Subcutaneous abdominal adipose tissue (tissue), 5 donors: ENCODE results near the gene FAM222A.

ENCODE experiments used
- H3K27ac ChIP-seq: one replicate; pipeline ENCODE4 v1.7.0; 2013; ENCODE audit warnings: low read depth, mild to moderate bottlenecking, inconsistent platforms, low read length, moderate library complexity
- H3K27me3 ChIP-seq, 5 donors: one replicate each; pipeline ENCODE4 v1.7.0; 2013; ENCODE audit warnings: low read length in 5 of 5, inconsistent platforms in 1 of 5; ENCODE audit not compliant: control insufficient read depth in 5 of 5, insufficient read depth in 4 of 5
- H3K36me3 ChIP-seq, 5 donors: one replicate each; pipeline ENCODE4 v1.7.0; 2013; ENCODE audit warnings: low read length in 5 of 5; ENCODE audit not compliant: control insufficient read depth in 5 of 5, insufficient read depth in 5 of 5
- H3K4me1 ChIP-seq, 5 donors: one replicate each; pipeline ENCODE4 v1.7.0; 2013; ENCODE audit warnings: low read length in 5 of 5, mild to moderate bottlenecking in 3 of 5, moderate library complexity in 1 of 5; ENCODE audit not compliant: control insufficient read depth in 5 of 5, insufficient read depth in 5 of 5
- H3K4me3 ChIP-seq, 5 donors: one replicate each; pipeline ENCODE4 v1.7.0; 2013; ENCODE audit warnings: low read length in 5 of 5, low read depth in 1 of 5
- H3K9ac ChIP-seq, 5 donors: one replicate each; pipeline ENCODE4 v1.7.0; 2013; ENCODE audit warnings: low read length in 5 of 5, mild to moderate bottlenecking in 4 of 5, moderate library complexity in 3 of 5
- H3K9me3 ChIP-seq, 5 donors: one replicate each; pipeline ENCODE4 v1.7.0; 2013; ENCODE audit warnings: low read length in 5 of 5; ENCODE audit not compliant: control insufficient read depth in 5 of 5
- donor health status: healthy.
- donor health status: healthy.
- donor health status: healthy.
- donor health status: healthy.
- donor health status: healthy.

FAM222A gene

DNA sequence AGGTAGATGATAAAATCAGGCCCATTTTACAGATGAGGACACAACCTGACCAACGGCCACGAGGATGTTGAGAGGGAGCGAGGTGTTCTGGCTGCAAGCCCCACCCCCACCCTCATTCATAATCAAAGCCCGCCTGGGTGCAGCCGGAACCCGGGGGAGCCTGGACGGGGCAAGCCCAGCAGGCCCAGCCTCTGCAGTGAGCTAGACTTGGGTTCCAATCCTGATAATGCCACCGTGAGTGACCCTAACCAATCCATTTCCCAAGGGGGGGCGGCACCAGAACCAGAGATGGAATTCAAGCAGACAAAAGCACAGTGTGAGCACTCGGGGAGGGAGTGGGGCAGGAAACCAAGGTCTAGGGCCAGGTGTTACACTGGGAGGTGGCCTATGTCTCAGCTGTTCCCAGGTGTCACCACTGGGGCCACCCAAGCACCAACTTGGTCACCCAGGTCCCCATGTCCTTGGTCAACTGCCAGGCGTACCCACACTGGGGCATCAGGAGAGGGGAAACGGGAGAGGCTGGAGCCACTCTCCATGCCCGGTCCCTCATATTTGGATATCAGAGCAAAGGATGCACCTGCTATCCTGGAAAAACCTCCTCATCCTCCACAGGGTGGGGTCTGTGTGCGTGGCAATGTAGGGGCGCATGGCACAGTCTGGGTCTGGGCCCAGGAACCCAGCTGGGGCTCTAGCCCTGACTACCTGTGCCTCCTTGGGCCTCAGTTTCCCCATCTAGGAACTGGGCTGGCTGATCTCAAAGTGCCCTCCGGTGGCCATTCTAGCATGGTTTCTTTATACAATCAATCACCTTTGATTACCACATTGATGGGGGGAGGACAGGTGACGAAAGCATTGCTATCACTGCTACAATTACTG lies 58.4 kb downstream of the FAM222A start:
- H3K27me3 ChIP-seq, result peaks cover 0 to 4% (median 0%) of the 10 kb centered on the region in 5 donors
- H3K27ac ChIP-seq, result no peak overlapping the region
- peaks cover 2 to 18% (median 14%) of the 10 kb centered on the region in 5 donors for H3K4me1 ChIP-seq
- H3K4me3 ChIP-seq, result peak overlapping the region in 1 of 5 donors; percentile 51
- H3K9ac ChIP-seq, result peak overlapping the region in 1 of 5 donors; percentile 53
- no peaks in the 10 kb centered on the region for H3K36me3 ChIP-seq
- no peaks in the 10 kb centered on the region for H3K9me3 ChIP-seq

DNA sequence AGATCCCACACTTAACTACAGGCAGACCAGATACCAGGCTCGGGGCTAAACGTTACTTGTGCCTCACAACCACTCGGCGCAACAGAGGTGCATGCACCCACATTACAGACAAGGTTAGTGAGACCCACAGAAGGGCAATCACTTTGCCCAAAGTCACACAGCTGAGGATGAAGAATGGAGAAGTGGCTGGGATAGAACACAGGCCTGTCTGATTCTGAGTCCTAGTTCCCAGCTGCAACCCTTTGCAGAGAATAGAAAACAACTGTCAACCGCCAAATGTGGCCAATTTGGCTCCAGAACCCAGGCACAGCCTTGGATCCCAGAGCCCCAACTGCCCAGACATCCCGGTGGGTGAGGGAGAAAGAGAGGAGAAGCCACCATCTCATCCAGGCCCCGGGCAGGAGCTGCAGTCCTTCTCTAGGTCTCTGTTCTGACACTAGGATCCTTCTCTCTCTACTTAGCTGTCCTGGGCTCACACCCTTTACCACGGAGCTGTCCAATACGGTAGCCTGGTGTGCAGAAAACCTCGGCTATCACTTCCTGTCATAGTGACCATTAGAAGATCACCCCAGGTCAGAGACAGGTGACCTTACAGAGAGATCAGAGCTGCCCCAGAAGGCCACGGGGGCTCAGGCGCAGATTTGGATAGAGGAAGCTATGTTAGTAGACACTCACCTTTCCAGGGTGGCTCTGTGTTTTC lies 59.1 kb downstream of the FAM222A start:
- Histone ChIP-seq H3K9ac (peak overlapping the region in 1 of 5 donors; percentile 53), H3K27me3 (peaks cover 0 to 4% (median 0%) of the 10 kb centered on the region in 5 donors), H3K4me3 (peak overlapping the region; percentile 2 to 57 (median 32)), H3K36me3 (no peaks in the 10 kb centered on the region), H3K27ac (no peak overlapping the region), H3K4me1 (peaks cover 2 to 18% (median 14%) of the 10 kb centered on the region in 5 donors), H3K9me3 (no peaks in the 10 kb centered on the region)

DNA sequence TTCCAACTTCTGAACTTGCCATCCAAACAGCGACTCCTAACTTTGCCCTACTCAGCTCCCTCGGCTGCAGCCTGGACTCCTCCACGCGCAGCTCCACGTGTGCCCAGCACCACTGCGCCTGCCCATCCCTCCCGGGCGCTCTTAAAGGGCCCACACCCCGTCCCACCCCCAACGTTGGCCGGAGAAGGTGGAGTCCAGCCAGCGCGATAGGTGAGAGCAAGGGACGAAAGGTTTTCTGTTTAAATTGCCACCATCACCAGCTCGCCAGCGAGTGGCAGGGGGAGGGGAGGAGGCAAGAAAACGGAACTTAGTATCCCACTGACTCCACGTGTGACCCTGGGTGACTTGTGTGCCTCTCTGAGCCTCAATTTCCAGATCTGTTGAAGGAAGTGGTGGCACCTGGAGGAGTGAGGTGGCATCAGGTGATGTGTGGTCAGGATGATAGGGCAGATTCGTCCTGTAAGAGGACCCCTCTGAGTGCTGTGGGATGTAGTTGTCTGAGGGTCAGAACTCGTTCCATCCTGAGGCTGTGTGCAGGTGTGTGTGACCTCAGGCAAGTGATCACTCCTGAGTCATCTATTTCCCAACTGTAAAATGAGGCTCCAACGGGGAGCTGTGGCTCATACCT lies 59.9 kb downstream of the FAM222A start:
- Histone ChIP-seq H3K36me3 (no peaks in the 10 kb centered on the region), H3K9me3 (peaks cover 0 to 2% (median 0%) of the 10 kb centered on the region in 5 donors), H3K27ac (no peak overlapping the region), H3K9ac (peak overlapping the region in 1 of 5 donors; percentile 53), H3K27me3 (peaks cover 0 to 4% (median 0%) of the 10 kb centered on the region in 5 donors), H3K4me1 (peaks cover 2 to 18% (median 14%) of the 10 kb centered on the region in 5 donors), H3K4me3 (peak overlapping the region; percentile 2 to 57 (median 20))

DNA sequence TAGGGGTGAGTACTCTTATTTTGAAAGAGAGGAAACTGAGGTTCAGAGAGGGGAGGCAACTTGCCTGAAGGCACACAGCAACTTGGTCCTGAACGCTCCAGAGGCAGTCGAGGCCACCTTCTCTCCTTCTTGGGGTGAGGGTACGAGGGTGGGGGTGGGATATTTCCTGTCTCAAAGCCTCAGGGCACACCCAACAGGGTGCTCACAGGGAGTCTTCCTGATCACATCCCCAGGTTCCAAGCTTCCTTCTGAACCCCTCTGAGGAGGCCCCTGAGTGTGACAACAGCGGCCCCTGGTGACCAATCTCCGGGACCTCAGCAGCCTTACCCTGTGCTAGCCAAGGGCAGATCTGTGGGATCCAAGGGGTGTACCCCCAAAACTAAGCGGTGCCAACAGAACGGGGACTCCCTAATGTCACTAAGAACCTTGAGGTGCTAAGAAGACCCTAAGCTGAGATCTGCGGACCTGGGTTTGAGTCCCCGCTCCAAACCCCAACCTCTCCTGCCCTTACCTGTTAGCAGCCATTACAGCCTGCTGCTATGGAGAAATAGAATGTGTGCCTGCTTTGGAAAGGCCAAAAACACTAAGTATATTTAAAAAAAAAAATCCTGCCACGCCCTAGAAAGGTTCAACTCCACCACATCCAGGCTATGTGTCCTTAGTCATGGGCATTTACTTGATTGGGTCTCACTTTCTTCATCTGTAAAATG lies 61.7 kb downstream of the FAM222A start:
- Histone ChIP-seq H3K27me3 (peaks cover 0 to 4% (median 0%) of the 10 kb centered on the region in 5 donors), H3K4me1 (peaks cover 2 to 18% (median 14%) of the 10 kb centered on the region in 5 donors), H3K27ac (no peak overlapping the region), H3K9ac (no peak overlapping the region), H3K9me3 (peaks cover 0 to 10% (median 9%) of the 10 kb centered on the region in 5 donors), H3K4me3 (no peak overlapping the region), H3K36me3 (no peaks in the 10 kb centered on the region)

DNA sequence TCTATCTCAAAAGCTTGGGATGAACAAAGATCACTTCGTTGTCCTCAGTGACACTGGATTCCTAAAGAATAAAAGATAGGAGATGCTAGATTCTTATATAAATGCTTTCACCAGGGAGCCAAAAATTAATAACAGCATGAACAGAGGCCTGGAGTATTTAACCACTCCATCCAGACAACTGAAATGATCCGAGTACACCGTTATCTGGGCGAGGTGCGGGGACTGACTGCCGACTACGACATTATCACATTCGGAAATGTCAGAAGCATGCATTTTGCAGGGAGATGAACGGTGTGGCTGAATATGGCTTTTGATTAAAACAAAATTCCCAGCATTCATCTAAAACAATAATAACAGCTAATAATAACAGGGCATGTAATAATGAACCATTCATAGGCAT lies 63.0 kb downstream of the FAM222A start:
- Histone ChIP-seq H3K9me3 (peaks cover 0 to 10% (median 9%) of the 10 kb centered on the region in 5 donors), H3K9ac (no peak overlapping the region), H3K4me1 (peaks cover 2 to 18% (median 14%) of the 10 kb centered on the region in 5 donors), H3K36me3 (no peaks in the 10 kb centered on the region), H3K4me3 (no peak overlapping the region), H3K27me3 (peaks cover 0 to 4% (median 0%) of the 10 kb centered on the region in 5 donors), H3K27ac (no peak overlapping the region)

DNA sequence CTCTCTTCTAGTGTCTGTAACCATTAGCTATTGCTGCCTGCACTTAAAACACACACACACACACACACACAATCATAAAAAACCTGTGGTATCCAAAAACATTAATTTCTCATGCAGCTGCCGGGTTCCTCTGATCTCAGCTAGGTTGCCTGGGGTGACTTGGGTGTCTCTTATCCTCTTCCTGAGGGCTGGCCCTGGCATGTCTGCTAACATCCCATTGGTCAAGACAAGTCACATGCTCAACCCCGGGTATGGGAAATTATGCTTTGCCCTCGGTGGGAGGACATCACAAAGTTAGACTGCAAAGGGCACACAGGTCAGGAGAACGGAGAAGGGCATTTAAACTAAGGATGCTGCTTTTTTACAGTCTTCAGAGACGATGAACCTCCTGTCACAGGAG lies 63.9 kb downstream of the FAM222A start:
- Histone ChIP-seq H3K9me3 (peaks cover 0 to 10% (median 9%) of the 10 kb centered on the region in 5 donors), H3K4me1 (peaks cover 2 to 13% (median 12%) of the 10 kb centered on the region in 5 donors), H3K9ac (no peak overlapping the region), H3K4me3 (no peak overlapping the region), H3K27ac (no peak overlapping the region), H3K27me3 (peaks cover 0 to 4% (median 0%) of the 10 kb centered on the region in 5 donors), H3K36me3 (no peaks in the 10 kb centered on the region)

DNA sequence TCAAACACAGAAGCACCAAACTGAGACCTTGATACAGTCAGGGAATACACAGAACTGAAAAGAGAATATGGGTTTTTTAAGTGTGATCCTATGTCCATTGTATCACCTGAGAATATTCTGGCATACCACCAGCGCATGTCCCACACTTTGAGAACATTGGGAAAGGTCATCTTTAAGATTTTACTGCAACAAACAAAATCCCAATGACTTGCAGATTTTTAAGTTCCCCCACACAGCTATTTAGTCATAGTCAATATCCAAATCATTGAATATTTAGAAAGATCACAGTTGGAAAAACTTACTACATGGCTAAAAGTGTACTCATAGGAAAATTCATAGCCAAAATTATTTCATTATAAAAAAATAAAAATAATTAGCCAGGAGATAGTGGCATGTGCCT lies 65.1 kb downstream of the FAM222A start:
- peaks cover 0 to 2% (median 0%) of the 10 kb centered on the region in 5 donors for H3K36me3 ChIP-seq
- H3K27me3 ChIP-seq, result peaks cover 0 to 4% (median 0%) of the 10 kb centered on the region in 5 donors
- H3K4me1 ChIP-seq, result peaks cover 0 to 1% (median under 1%) of the 10 kb centered on the region in 5 donors
- no peak overlapping the region for H3K27ac ChIP-seq
- H3K9me3 ChIP-seq, result peaks cover 0 to 10% (median 9%) of the 10 kb centered on the region in 5 donors
- H3K9ac ChIP-seq, result no peak overlapping the region
- H3K4me3 ChIP-seq, result no peak overlapping the region

DNA sequence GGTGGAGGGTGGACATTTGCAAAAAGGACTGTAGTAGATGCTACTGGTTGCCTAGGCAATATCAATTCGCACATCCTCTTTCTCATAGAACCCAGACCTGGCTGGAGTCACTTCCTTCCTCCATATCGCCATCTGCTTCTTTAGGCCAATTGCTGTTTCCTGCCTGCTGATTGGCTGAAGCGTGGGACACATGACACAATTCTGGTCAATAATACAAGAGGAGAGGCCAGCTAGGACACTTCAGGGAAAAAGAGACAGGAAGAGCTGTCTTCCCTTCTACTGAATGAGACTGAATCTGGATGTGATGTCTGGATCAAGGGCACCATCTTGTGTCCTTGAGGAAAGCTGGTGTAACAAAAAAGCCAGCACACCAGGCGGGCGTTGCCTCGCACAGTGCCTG lies 65.8 kb downstream of the FAM222A start:
- no peak overlapping the region for H3K4me3 ChIP-seq
- no peaks in the 10 kb centered on the region for H3K4me1 ChIP-seq
- peaks cover 0 to 10% (median 9%) of the 10 kb centered on the region in 5 donors for H3K9me3 ChIP-seq
- peaks cover 0 to 5% (median 0%) of the 10 kb centered on the region in 5 donors for H3K27me3 ChIP-seq
- no peak overlapping the region for H3K9ac ChIP-seq
- H3K27ac ChIP-seq, result no peak overlapping the region
- peaks cover 0 to 5% (median 0%) of the 10 kb centered on the region in 5 donors for H3K36me3 ChIP-seq

DNA sequence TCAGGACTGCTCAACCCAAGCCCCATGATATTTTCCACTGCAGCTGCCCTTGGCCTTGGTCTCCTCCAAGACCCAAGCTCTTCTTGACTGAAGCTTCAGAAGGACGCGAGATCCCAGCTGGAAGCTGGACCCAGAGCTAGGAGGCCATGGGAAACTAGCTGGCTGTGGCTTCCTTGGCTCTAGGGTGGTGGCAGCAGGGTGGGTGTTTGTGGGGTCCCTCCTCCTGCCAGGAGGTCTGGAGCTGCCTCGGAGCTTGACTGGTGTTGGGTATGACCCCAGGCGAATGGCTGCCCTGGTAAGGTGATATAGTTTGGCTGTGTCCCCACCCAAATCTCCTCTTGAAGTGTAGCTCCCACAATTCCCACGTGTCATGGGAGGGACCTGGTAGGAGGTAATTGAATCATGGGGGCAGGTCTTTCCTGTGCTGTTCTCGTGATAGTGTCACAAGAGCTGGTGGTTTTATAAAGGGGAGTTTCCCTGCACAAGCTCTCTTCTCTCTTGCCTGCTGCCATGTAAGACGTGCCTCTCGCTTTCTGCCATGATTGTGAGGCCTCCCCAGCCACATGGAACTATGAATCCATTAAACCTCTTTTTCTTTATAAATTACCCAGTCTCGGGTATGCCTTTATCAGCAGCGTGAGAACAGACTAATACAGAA lies 68.2 kb downstream of the FAM222A start:
- peaks cover 0 to 3% (median 0%) of the 10 kb centered on the region in 5 donors for H3K27me3 ChIP-seq
- no peak overlapping the region for H3K27ac ChIP-seq
- no peak overlapping the region for H3K4me3 ChIP-seq
- peaks cover 0 to 5% (median 0%) of the 10 kb centered on the region in 5 donors for H3K36me3 ChIP-seq
- peaks cover 0 to 10% (median 9%) of the 10 kb centered on the region in 5 donors for H3K9me3 ChIP-seq
- H3K9ac ChIP-seq, result no peak overlapping the region
- no peaks in the 10 kb centered on the region for H3K4me1 ChIP-seq
